GM23338 (cell line): Measurements from ENCODE around the gene GGPS1. TPM values are rescaled to one million over a fixed set of nuclear protein-coding genes. Genes with fewer than 3 reads are reported as not detected.

Source experiments
- ATAC-seq: fragments of 200-7000 bp; cut with Tn5 transposase; 3 replicates; pipeline ENCODE4 v1.9.1; 2020
- DNase-seq: peaks from one replicate; pipeline ENCODE4 v3.0.0-alpha.2; 2015; ENCODE audit warnings: low spot score
- H2AFZ ChIP-seq: fragments of 200-600 bp; sonication (generic); 2 replicates; pipeline ENCODE4 v1.8.0; 2016; ENCODE audit warnings: antibody characterized with exemption, mild to moderate bottlenecking, moderate library complexity
- H3F3A ChIP-seq: fragments of 200-600 bp; sonication (generic); replicated peaks from 2 replicates; pipeline ENCODE4 v1.8.0; 2017; ENCODE audit warnings: antibody characterized with exemption, mixed run types, low read depth
- H3K27ac ChIP-seq: fragments of 200-600 bp; sonication (generic); 2 replicates; pipeline ENCODE4 v1.6.1; 2016; ENCODE audit warnings: low read depth
- H3K27me3 ChIP-seq: fragments of 200-600 bp; sonication (generic); 2 replicates; pipeline ENCODE4 v1.8.0; 2016; ENCODE audit warnings: mild to moderate bottlenecking, mixed run types, moderate library complexity; ENCODE audit not compliant: insufficient read depth
- H3K36me3 ChIP-seq: fragments of 200-600 bp; sonication (generic); 2 replicates; pipeline ENCODE4 v1.8.0; 2016; ENCODE audit warnings: mild to moderate bottlenecking; ENCODE audit not compliant: insufficient read depth
- H3K4me1 ChIP-seq: fragments of 200-600 bp; sonication (generic); 2 replicates; pipeline ENCODE4 v1.8.0; 2016; ENCODE audit warnings: mild to moderate bottlenecking, moderate library complexity; ENCODE audit not compliant: insufficient read depth
- H3K4me2 ChIP-seq: fragments of 200-600 bp; sonication (generic); 2 replicates; pipeline ENCODE4 v1.7.1; 2017; ENCODE audit warnings: mixed run types
- H3K4me3 ChIP-seq: fragments of 200-600 bp; sonication (generic); 2 replicates; pipeline ENCODE4 v1.6.1; 2016; ENCODE audit warnings: mixed run types
- H3K79me2 ChIP-seq: fragments of 200-600 bp; sonication (generic); replicated peaks from 2 replicates; pipeline ENCODE4 v1.8.0; 2017; ENCODE audit warnings: mild to moderate bottlenecking; ENCODE audit not compliant: insufficient read depth
- H3K9me2 ChIP-seq: fragments of 200-600 bp; sonication (generic); 2 replicates; pipeline ENCODE4 v1.8.0; 2017; ENCODE audit not compliant: insufficient read depth
- H4K20me1 ChIP-seq: fragments of 200-600 bp; sonication (generic); replicated peaks from 2 replicates; pipeline ENCODE4 v1.8.0; 2017; ENCODE audit warnings: mild to moderate bottlenecking; ENCODE audit not compliant: insufficient read depth
- H3K27ac Mint-ChIP-seq: 2 replicates; pipeline ENCODE4 v1.8.0; 2020; ENCODE audit warnings: inconsistent platforms, mild to moderate bottlenecking, moderate library complexity, mixed read lengths
- H3K27me3 Mint-ChIP-seq: 3 replicates; pipeline ENCODE4 v1.8.0; 2022; ENCODE audit warnings: low read depth, mild to moderate bottlenecking, moderate library complexity, mixed read lengths, inconsistent platforms; ENCODE audit not compliant: insufficient read depth, poor library complexity
- H3K36me3 Mint-ChIP-seq: 3 replicates; pipeline ENCODE4 v1.8.0; 2021; ENCODE audit warnings: low read depth, mild to moderate bottlenecking, inconsistent platforms, moderate library complexity, mixed read lengths
- H3K4me1 Mint-ChIP-seq: 3 replicates; pipeline ENCODE4 v1.8.0; 2020; ENCODE audit warnings: mild to moderate bottlenecking, inconsistent platforms, mixed read lengths
- H3K4me3 Mint-ChIP-seq: 3 replicates; pipeline ENCODE4 v1.8.0; 2021; ENCODE audit warnings: moderate library complexity, mild to moderate bottlenecking, inconsistent platforms, mixed read lengths
- H3K9me3 Mint-ChIP-seq: 3 replicates; pipeline ENCODE4 v1.8.0; 2020; ENCODE audit warnings: moderate library complexity, mild to moderate bottlenecking, inconsistent platforms, mixed read lengths
- CREB1 ChIP-seq: fragments of 250-450 bp; sonication (Bioruptor Pico); IDR thresholded peaks from 2 replicates; pipeline ENCODE4 v1.5.0; 2020; ENCODE audit warnings: low read depth, mild to moderate bottlenecking, moderate library complexity
- CTCF ChIP-seq, 2 experiments: fragments of 200-600 bp in 1 of 2; sonication (generic) in 1 of 2; conservative IDR thresholded peaks; 2 replicates each; pipeline versions ENCODE4 v1.5.1 to v1.6.1; 2016 to 2017; ENCODE audit warnings: antibody characterized with exemption in 2 of 2, low read depth in 2 of 2, mild to moderate bottlenecking in 2 of 2, moderate library complexity in 1 of 2
- ETS1 ChIP-seq: IDR thresholded peaks from 2 replicates; pipeline ENCODE4 v1.6.1; 2016; ENCODE audit warnings: antibody characterized with exemption
- EZH2 ChIP-seq: fragments of 200-600 bp; sonication (generic); IDR thresholded peaks from one replicate; pipeline ENCODE4 v1.8.0; 2017; ENCODE audit warnings: antibody characterized with exemption, mild to moderate bottlenecking, low read depth; ENCODE audit not compliant: unreplicated experiment
- EZH2phosphoT487 ChIP-seq: fragments of 200-600 bp; sonication (generic); IDR thresholded peaks from one replicate; pipeline ENCODE4 v1.8.1; 2018; ENCODE audit warnings: antibody characterized with exemption; ENCODE audit not compliant: unreplicated experiment
- NANOG ChIP-seq: IDR thresholded peaks from 2 replicates; pipeline ENCODE4 v1.6.1; 2016; ENCODE audit warnings: antibody characterized with exemption, borderline replicate concordance
- POLR2AphosphoS5 ChIP-seq: IDR thresholded peaks from 2 replicates; pipeline ENCODE4 v1.6.1; 2016; ENCODE audit warnings: antibody characterized with exemption, low read depth
- REST ChIP-seq: IDR thresholded peaks from one replicate; pipeline ENCODE4 v1.6.1; 2018; ENCODE audit warnings: antibody characterized with exemption; ENCODE audit not compliant: unreplicated experiment
- STAT1 ChIP-seq: IDR thresholded peaks from one replicate; pipeline ENCODE4 v1.6.1; 2016; ENCODE audit warnings: antibody characterized with exemption; ENCODE audit not compliant: unreplicated experiment
- ZNF114 ChIP-seq: fragments of 250-450 bp; sonication (Bioruptor Pico); IDR thresholded peaks from 2 replicates; pipeline ENCODE4 v1.5.0; 2020; ENCODE audit warnings: mild to moderate bottlenecking, moderate library complexity
- ZNF462 ChIP-seq: fragments of 250-450 bp; sonication (Bioruptor Pico); IDR thresholded peaks from 2 replicates; pipeline ENCODE4 v1.5.0; 2020; ENCODE audit warnings: mild to moderate bottlenecking, moderate library complexity
- polyA plus RNA-seq: library from polyadenylated mRNA; unstranded; fragments of >200 nt; fragmentation: Nextera tagmentation; extraction: Ambion mirVana; gene quantifications from 2 replicates; pipeline ENCODE4 v1.2.1, GENCODE V29; 2016
- total RNA-seq: library from RNA; depleted of rRNA; stranded (reverse); fragments of >200 nt; shearing (Covaris generic); gene quantifications from 2 replicates; pipeline ENCODE4 v1.2.3, GENCODE V29; 2014

The GGPS1 gene
- total and polyA plus RNA-seq, 2 experiments from 2014 or later: 33.9 to 56.8 TPM

- TF ChIP-seq ZNF462 (CRISPR knock-in tag): no peak
Observed at GRCh38 chr1:235297579-235297978, 30.8 kb upstream of the GGPS1 start (continued).

GRCh38 chr1:235298758-235299157 lies 29.6 kb upstream of the GGPS1 start:
- H3K9me2 ChIP-seq: no peaks in the 10 kb centered on the region
- H2AFZ ChIP-seq: no peak overlapping the region
- peaks cover 6% of the 10 kb centered on the region for H3K4me1 Mint-ChIP-seq
- DNase-seq: no peak
- no peak for TF ChIP-seq EZH2
- TF ChIP-seq STAT1: no peak
- no peak for TF ChIP-seq NANOG
- TF ChIP-seq EZH2phosphoT487: no peak
- no peak for TF ChIP-seq REST
- no peak for TF ChIP-seq ETS1
- TF ChIP-seq CTCF (conservative IDR thresholded peaks at IDR 0.05; ENCODE audit: low read depth in 2 of 2): no peak
- TF ChIP-seq POLR2AphosphoS5: no peak
- TF ChIP-seq CREB1 (CRISPR knock-in tag): no peak
- no peak for TF ChIP-seq ZNF114 (CRISPR knock-in tag)
- H3K27ac ChIP-seq: peak overlapping the region; percentile 67
- peaks cover 99% of the 10 kb centered on the region for H3K79me2 ChIP-seq
- H3F3A ChIP-seq: no peaks in the 10 kb centered on the region
- H3K4me2 ChIP-seq: no peak overlapping the region
- no peaks in the 10 kb centered on the region for H3K27me3 ChIP-seq
- peaks cover 23% of the 10 kb centered on the region; the same call in 2 of the 3 replicates for H3K36me3 Mint-ChIP-seq
- H3K27ac Mint-ChIP-seq: no peak overlapping the region
- no peaks in the 10 kb centered on the region for H3K36me3 ChIP-seq
- H4K20me1 ChIP-seq: peaks cover 41% of the 10 kb centered on the region
- peaks cover 1% of the 10 kb centered on the region for H3K27me3 Mint-ChIP-seq
- peaks cover 5% of the 10 kb centered on the region; the same call in 1 of the 3 replicates for H3K9me3 Mint-ChIP-seq
- no peak overlapping the region for H3K4me3 ChIP-seq
- H3K4me1 ChIP-seq: peaks cover 8% of the 10 kb centered on the region; the same call in 1 of the 2 replicates
- ATAC-seq: no peak
- no peak overlapping the region for H3K4me3 Mint-ChIP-seq
